HUES48 (cell line): ENCODE data around the gene RHOG.
"Not testable (repeated sequence)": the region's sequence is repeated elsewhere in the genome, so short reads cannot be mapped to it uniquely, and the experiment has no call there.

Experiments
- H3K27ac ChIP-seq: one replicate; pipeline ENCODE4 v1.7.0; 2013; ENCODE audit warnings: low read depth, low read length, inconsistent platforms
- H3K27me3 ChIP-seq: 2 replicates; pipeline ENCODE4 v1.6.1; 2013; ENCODE audit warnings: mild to moderate bottlenecking, low read length; ENCODE audit not compliant: control insufficient read depth, insufficient read depth
- H3K36me3 ChIP-seq: 2 replicates; pipeline ENCODE4 v1.6.1; 2013; ENCODE audit warnings: low read length; ENCODE audit not compliant: control insufficient read depth, insufficient read depth
- H3K4me1 ChIP-seq: 2 replicates; pipeline ENCODE4 v1.6.1; 2013; ENCODE audit warnings: mild to moderate bottlenecking, low read length; ENCODE audit not compliant: control insufficient read depth, insufficient read depth
- H3K4me3 ChIP-seq: 2 replicates; pipeline ENCODE4 v1.5.1; 2013; ENCODE audit warnings: mild to moderate bottlenecking, low read depth, low read length
- H3K9ac ChIP-seq: 2 replicates; pipeline ENCODE4 v1.6.1; 2013; ENCODE audit warnings: mild to moderate bottlenecking, low read depth, low read length, moderate library complexity
- H3K9me3 ChIP-seq: 2 replicates; pipeline ENCODE4 v1.6.1; 2013; ENCODE audit warnings: low read length; ENCODE audit not compliant: control insufficient read depth, insufficient read depth

RHOG gene

GRCh38 chr11:3877364-3878257 lies 36.9 kb upstream of the RHOG start:
- peaks cover 7% of the 10 kb centered on the region for H3K4me1 ChIP-seq
- no peaks in the 10 kb centered on the region for H3K27me3 ChIP-seq
- no peak overlapping the region for H3K9ac ChIP-seq
- H3K9me3 ChIP-seq = no peaks in the 10 kb centered on the region
- H3K27ac ChIP-seq = peak overlapping the region; percentile 59
- H3K4me3 ChIP-seq = no peak overlapping the region
- no peaks in the 10 kb centered on the region for H3K36me3 ChIP-seq

- Histone ChIP-seq H3K4me1 (peaks cover 7% of the 10 kb centered on the region), H3K27ac (no peak overlapping the region), H3K9me3 (no peaks in the 10 kb centered on the region), H3K9ac (no peak overlapping the region), H3K36me3 (no peaks in the 10 kb centered on the region), H3K4me3 (no peak overlapping the region), H3K27me3 (no peaks in the 10 kb centered on the region)
Measured at GRCh38 chr11:3876613-3877012, 35.9 kb upstream of the RHOG start.

- Histone ChIP-seq H3K27ac (no peak overlapping the region), H3K36me3 (no peaks in the 10 kb centered on the region), H3K9ac (no peak overlapping the region), H3K27me3 (no peaks in the 10 kb centered on the region), H3K4me3 (no peak overlapping the region), H3K4me1 (peaks cover 7% of the 10 kb centered on the region), H3K9me3 (no peaks in the 10 kb centered on the region)
Measured at GRCh38 chr11:3873712-3874349, 33.1 kb upstream of the RHOG start.

GRCh38 chr11:3867209-3868091 lies 26.7 kb upstream of the RHOG start:
- Histone ChIP-seq H3K27ac (peak overlapping the region; percentile 17), H3K27me3 (no peaks in the 10 kb centered on the region), H3K9ac (no peak overlapping the region), H3K4me3 (no peak overlapping the region), H3K36me3 (no peaks in the 10 kb centered on the region), H3K4me1 (peaks cover 9% of the 10 kb centered on the region; the same call in 1 of the 2 replicates), H3K9me3 (no peaks in the 10 kb centered on the region)

GRCh38 chr11:3866836-3867208 lies 26.1 kb upstream of the RHOG start:
- Histone ChIP-seq H3K36me3 (no peaks in the 10 kb centered on the region), H3K4me3 (no peak overlapping the region), H3K9ac (no peak overlapping the region), H3K27ac (no peak overlapping the region), H3K4me1 (peaks cover 15% of the 10 kb centered on the region), H3K9me3 (no peaks in the 10 kb centered on the region), H3K27me3 (no peaks in the 10 kb centered on the region)

GRCh38 chr11:3866206-3866605 lies 25.4 kb upstream of the RHOG start:
- no peak overlapping the region for H3K4me3 ChIP-seq
- peaks cover 20% of the 10 kb centered on the region for H3K4me1 ChIP-seq
- H3K9me3 ChIP-seq = no peaks in the 10 kb centered on the region
- no peak overlapping the region for H3K9ac ChIP-seq
- H3K27me3 ChIP-seq = no peaks in the 10 kb centered on the region
- H3K36me3 ChIP-seq = no peaks in the 10 kb centered on the region
- no peak overlapping the region for H3K27ac ChIP-seq

GRCh38 chr11:3865388-3866193 lies 24.8 kb upstream of the RHOG start:
- Histone ChIP-seq H3K27me3 (no peaks in the 10 kb centered on the region), H3K36me3 (no peaks in the 10 kb centered on the region), H3K27ac (no peak overlapping the region), H3K4me1 (peaks cover 20% of the 10 kb centered on the region), H3K9ac (no peak overlapping the region), H3K4me3 (no peak overlapping the region), H3K9me3 (no peaks in the 10 kb centered on the region)

GRCh38 chr11:3861683-3862082 lies 20.9 kb upstream of the RHOG start:
- H3K4me1 ChIP-seq = peaks cover 24% of the 10 kb centered on the region
- H3K36me3 ChIP-seq = no peaks in the 10 kb centered on the region
- no peak overlapping the region for H3K4me3 ChIP-seq
- no peaks in the 10 kb centered on the region for H3K9me3 ChIP-seq
- H3K27me3 ChIP-seq = peaks cover 10% of the 10 kb centered on the region
- no peak overlapping the region for H3K9ac ChIP-seq
- H3K27ac ChIP-seq = peak overlapping the region; percentile 33

- H3K4me1 ChIP-seq = peaks cover 25% of the 10 kb centered on the region
- H3K9me3 ChIP-seq, H3K4me3 ChIP-seq, H3K27ac ChIP-seq, H3K9ac ChIP-seq, H3K36me3 ChIP-seq: not testable (repeated sequence)
- H3K27me3 ChIP-seq = peaks cover 17% of the 10 kb centered on the region
Measured at GRCh38 chr11:3860898-3861393, 20.2 kb upstream of the RHOG start.

- Histone ChIP-seq H3K36me3 (no peaks in the 10 kb centered on the region), H3K27me3 (peaks cover 18% of the 10 kb centered on the region), H3K27ac (no peak overlapping the region), H3K4me1 (peaks cover 20% of the 10 kb centered on the region), H3K9ac (no peak overlapping the region), H3K9me3 (no peaks in the 10 kb centered on the region), H3K4me3 (no peak overlapping the region)
Measured at GRCh38 chr11:3860375-3860774, 19.6 kb upstream of the RHOG start.
